SK-N-SH (cell line): ENCODE data around the gene TMEM25. TPM values are rescaled to one million over a fixed set of nuclear protein-coding genes. Genes with fewer than 3 reads are reported as not detected.

ENCODE experiments used
- CTCF ChIA-PET: fragments of 300-600, 350-600 bp; formaldehyde crosslinking; extraction: SDS; loops from one replicate; lab custom pipeline; 2021; lab: Yijun Ruan, JAX
- POLR2A ChIA-PET: fragments of 350-600 bp; sonication (Branson Sonifier 250); formaldehyde crosslinking; extraction: SDS; loops from one replicate; lab custom pipeline; 2020; ENCODE audit warnings: antibody characterized with exemption, inconsistent platforms; lab: Yijun Ruan, JAX
- DNase-seq: peaks from one replicate; pipeline ENCODE4 v3.0.0; 2012
- H2AFZ ChIP-seq: fragments of 200-600 bp; sonication (generic); 2 replicates; pipeline ENCODE4 v1.8.1; 2016; ENCODE audit warnings: antibody characterized with exemption, mild to moderate bottlenecking, low read depth
- H3F3A ChIP-seq: fragments of 200-600 bp; sonication (generic); replicated peaks from 2 replicates; pipeline ENCODE3; 2016; ENCODE audit warnings: antibody characterized with exemption, mild to moderate bottlenecking; ENCODE audit not compliant: insufficient read depth
- H3K27ac ChIP-seq, 2 experiments: fragments of 200-500 bp in 1 of 2; fragments of 200-600 bp in 1 of 2; sonication (Bioruptor generic) in 1 of 2; sonication (generic), shearing (Covaris generic) in 1 of 2; 2 replicates each; pipeline versions ENCODE4 v1.5.1 to v1.6.1; 2014 to 2016; ENCODE audit warnings: low read depth in 2 of 2, inconsistent platforms in 1 of 2, low read length in 1 of 2, mild to moderate bottlenecking in 1 of 2, mixed read lengths in 1 of 2
- H3K27me3 ChIP-seq: fragments of 200-600 bp; sonication (generic), shearing (Covaris generic); 2 replicates; pipeline ENCODE4 v1.6.1; 2016; ENCODE audit warnings: mixed run types; ENCODE audit not compliant: insufficient read depth
- H3K36me3 ChIP-seq, 2 experiments: fragments of 200-500 bp in 1 of 2; fragments of 200-600 bp in 1 of 2; sonication (Bioruptor generic) in 1 of 2; sonication (generic) in 1 of 2; replicated peaks in 1 of 2; 2 replicates each; pipeline versions ENCODE3 to v1.5.1; 2014 to 2016; ENCODE audit warnings: low read length in 1 of 2, mild to moderate bottlenecking in 1 of 2; ENCODE audit not compliant: insufficient read depth in 2 of 2, control insufficient read depth in 1 of 2
- H3K4me1 ChIP-seq, 2 experiments: fragments of 200-500 bp in 1 of 2; fragments of 200-600 bp in 1 of 2; sonication (Bioruptor generic) in 1 of 2; sonication (generic), shearing (Covaris generic) in 1 of 2; 2 replicates each; pipeline versions ENCODE4 v1.5.1 to v1.6.1; 2014 to 2016; ENCODE audit warnings: low read depth in 1 of 2, low read length in 1 of 2, mixed run types in 1 of 2; ENCODE audit not compliant: insufficient read depth in 2 of 2, control insufficient read depth in 1 of 2
- H3K4me2 ChIP-seq: fragments of 200-600 bp; sonication (generic), shearing (Covaris generic); 2 replicates; pipeline ENCODE4 v1.6.1; 2017; ENCODE audit warnings: mixed run types
- H3K4me3 ChIP-seq, 2 experiments: fragments of 200-500 bp in 1 of 2; fragments of 200-600 bp in 1 of 2; sonication (Bioruptor generic) in 1 of 2; sonication (generic), shearing (Covaris generic) in 1 of 2; 2 replicates each; pipeline versions ENCODE4 v1.5.1 to v1.8.1; 2014 to 2016; ENCODE audit warnings: low read depth in 2 of 2, inconsistent platforms in 1 of 2, low read length in 1 of 2, mild to moderate bottlenecking in 1 of 2, mixed read lengths in 1 of 2, moderate library complexity in 1 of 2
- H3K79me2 ChIP-seq: fragments of 200-600 bp; sonication (generic); 2 replicates; pipeline ENCODE4 v1.8.1; 2017; ENCODE audit warnings: mild to moderate bottlenecking; ENCODE audit not compliant: insufficient read depth
- H3K9ac ChIP-seq: fragments of 200-600 bp; sonication (generic); 2 replicates; pipeline ENCODE4 v1.6.1; 2017; ENCODE audit warnings: mixed run types
- H3K9me2 ChIP-seq: fragments of 200-600 bp; sonication (generic); 2 replicates; pipeline ENCODE4 v1.6.1; 2017; ENCODE audit warnings: mixed run types
- H3K9me3 ChIP-seq: fragments of 200-600 bp; sonication (generic); 2 replicates; pipeline ENCODE4 v1.6.1; 2017; ENCODE audit warnings: mixed run types, mild to moderate bottlenecking, moderate library complexity
- H4K20me1 ChIP-seq: fragments of 200-600 bp; sonication (generic); 2 replicates; pipeline ENCODE4 v1.6.1; 2017; ENCODE audit warnings: mild to moderate bottlenecking, mixed run types; ENCODE audit not compliant: insufficient read depth
- CHD2 ChIP-seq: fragments of 150-350 bp; IDR thresholded peaks from 2 replicates; pipeline ENCODE4 v1.6.1; 2018; ENCODE audit warnings: low read length; ENCODE audit not compliant: partially characterized antibody
- ELF1 ChIP-seq: IDR thresholded peaks from 2 replicates; pipeline ENCODE4 v1.4.0; 2012
- GABPA ChIP-seq: IDR thresholded peaks from 2 replicates; pipeline ENCODE4 v1.4.0; 2012; ENCODE audit warnings: low read depth, mild to moderate bottlenecking
- GATA2 ChIP-seq: sonication (generic); formaldehyde crosslinking; IDR thresholded peaks from 2 replicates; pipeline ENCODE4 v1.5.0; 2020; ENCODE audit warnings: mild to moderate bottlenecking, missing genetic modification reagents
- MEF2A ChIP-seq: IDR thresholded peaks from 2 replicates; pipeline ENCODE4 v1.4.0; 2012; ENCODE audit warnings: low read depth, borderline replicate concordance
- NRF1 ChIP-seq: IDR thresholded peaks from 2 replicates; pipeline ENCODE4 v1.6.1; 2012; ENCODE audit warnings: low read depth, mild to moderate bottlenecking, low read length
- RAD21 ChIP-seq: IDR thresholded peaks from 2 replicates; pipeline ENCODE4 v1.6.1; 2012; ENCODE audit warnings: mild to moderate bottlenecking, low read length
- RXRA ChIP-seq: IDR thresholded peaks from 2 replicates; pipeline ENCODE4 v1.4.0; 2012; ENCODE audit warnings: low read depth, mild to moderate bottlenecking, borderline replicate concordance
- TCF12 ChIP-seq: IDR thresholded peaks from 2 replicates; pipeline ENCODE4 v1.4.0; 2012
- TEAD4 ChIP-seq: IDR thresholded peaks from 2 replicates; pipeline ENCODE4 v1.4.0; 2012; ENCODE audit warnings: mild to moderate bottlenecking, borderline replicate concordance; ENCODE audit not compliant: insufficient read depth
- WGBS: methylation state at CpG from one replicate; pipeline ENCODE4 v1.1.6; 2017; ENCODE audit warnings: low lambda C conversion rate; 5-methylcytosine and 5-hydroxymethylcytosine counted together
- polyA plus RNA-seq, 3 experiments: library from polyadenylated mRNA; depleted of rRNA; stranded (reverse); fragments of >200 nt; gene quantifications; 2 replicates each; pipeline ENCODE4 v1.2.3, GENCODE V29; 2012
- TF ChIP-seq, protein P1 (sequence below): IDR thresholded peaks from 2 replicates; pipeline ENCODE4 v1.4.0; 2012; ENCODE audit warnings: low read depth, borderline replicate concordance
- TF ChIP-seq, protein P2 (sequence below): fragments of 150-350 bp; IDR thresholded peaks from 2 replicates; pipeline ENCODE4 v1.6.1; 2017; ENCODE audit warnings: antibody characterized with exemption, low read length, low read depth, borderline replicate concordance
- TF ChIP-seq, protein P3 (sequence below): fragments of 150-350 bp; IDR thresholded peaks from 2 replicates; pipeline ENCODE4 v1.6.1; 2016; ENCODE audit warnings: mild to moderate bottlenecking, low read depth, low read length
- TF ChIP-seq, protein P4 (sequence below): IDR thresholded peaks from 2 replicates; pipeline ENCODE4 v1.6.1; 2012; ENCODE audit warnings: mild to moderate bottlenecking, low read depth, low read length, moderate library complexity

TMEM25 gene
- polyA plus RNA-seq, 1 of the 3 experiments (the other 2 are of a cell fraction), result 30.0 TPM

DNA sequence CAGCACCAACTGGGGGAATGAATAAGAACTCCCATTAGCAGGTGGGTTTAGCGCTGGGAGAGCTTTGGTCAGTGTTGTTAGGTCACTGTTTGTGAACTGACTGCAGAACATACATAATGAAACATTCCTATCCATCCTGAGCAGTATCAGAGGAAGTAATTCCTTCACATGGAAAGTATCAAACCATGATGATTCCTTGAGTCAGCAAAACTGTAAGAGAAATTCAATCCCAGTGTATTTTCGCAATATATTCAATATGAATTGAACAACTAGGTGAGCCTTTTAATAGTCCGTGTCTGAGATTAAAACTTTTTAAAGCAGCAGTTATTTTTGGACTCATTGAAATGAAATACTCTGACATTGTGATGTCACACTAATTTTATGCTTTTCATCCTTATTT is 46.6 kb upstream of the TMEM25 start:
- no peaks in the 10 kb centered on the region for H4K20me1 ChIP-seq
- no peak overlapping the region for H3K9ac ChIP-seq
- H3K4me1 ChIP-seq, result no peaks in the 10 kb centered on the region
- H3K4me3 ChIP-seq, result no peak overlapping the region
- H3K79me2 ChIP-seq, result peaks cover 6% of the 10 kb centered on the region; the same call in 1 of the 2 replicates
- no peaks in the 10 kb centered on the region for H3K9me3 ChIP-seq
- H3K4me2 ChIP-seq, result no peak overlapping the region
- CTCF ChIA-PET, result interaction anchor here (1.0 kb wide), 1 partner anchor 286 kb away, joined by 3 read pairs; no protein-coding TSS in a partner anchor
- no peak overlapping the region for H2AFZ ChIP-seq
- no peaks in the 10 kb centered on the region for H3K27me3 ChIP-seq
- WGBS, result 94% methylated on average over 3 of the region's 3 CpGs
- POLR2A ChIA-PET, result no interaction called here
- TF ChIP-seq RXRA (no peak), ELF1 (no peak), GABPA (no peak), NRF1 (no peak), MEF2A (no peak), TEAD4 (no peak), TCF12 (no peak), CHD2 (no peak), RAD21 (no peak), GATA2 (no peak)
- TF ChIP-seq, protein P1, sequence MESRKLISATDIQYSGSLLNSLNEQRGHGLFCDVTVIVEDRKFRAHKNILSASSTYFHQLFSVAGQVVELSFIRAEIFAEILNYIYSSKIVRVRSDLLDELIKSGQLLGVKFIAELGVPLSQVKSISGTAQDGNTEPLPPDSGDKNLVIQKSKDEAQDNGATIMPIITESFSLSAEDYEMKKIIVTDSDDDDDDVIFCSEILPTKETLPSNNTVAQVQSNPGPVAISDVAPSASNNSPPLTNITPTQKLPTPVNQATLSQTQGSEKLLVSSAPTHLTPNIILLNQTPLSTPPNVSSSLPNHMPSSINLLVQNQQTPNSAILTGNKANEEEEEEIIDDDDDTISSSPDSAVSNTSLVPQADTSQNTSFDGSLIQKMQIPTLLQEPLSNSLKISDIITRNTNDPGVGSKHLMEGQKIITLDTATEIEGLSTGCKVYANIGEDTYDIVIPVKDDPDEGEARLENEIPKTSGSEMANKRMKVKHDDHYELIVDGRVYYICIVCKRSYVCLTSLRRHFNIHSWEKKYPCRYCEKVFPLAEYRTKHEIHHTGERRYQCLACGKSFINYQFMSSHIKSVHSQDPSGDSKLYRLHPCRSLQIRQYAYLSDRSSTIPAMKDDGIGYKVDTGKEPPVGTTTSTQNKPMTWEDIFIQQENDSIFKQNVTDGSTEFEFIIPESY, result no peak
- TF ChIP-seq, protein P2, sequence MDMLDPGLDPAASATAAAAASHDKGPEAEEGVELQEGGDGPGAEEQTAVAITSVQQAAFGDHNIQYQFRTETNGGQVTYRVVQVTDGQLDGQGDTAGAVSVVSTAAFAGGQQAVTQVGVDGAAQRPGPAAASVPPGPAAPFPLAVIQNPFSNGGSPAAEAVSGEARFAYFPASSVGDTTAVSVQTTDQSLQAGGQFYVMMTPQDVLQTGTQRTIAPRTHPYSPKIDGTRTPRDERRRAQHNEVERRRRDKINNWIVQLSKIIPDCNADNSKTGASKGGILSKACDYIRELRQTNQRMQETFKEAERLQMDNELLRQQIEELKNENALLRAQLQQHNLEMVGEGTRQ, result no peak
- TF ChIP-seq, protein P3, sequence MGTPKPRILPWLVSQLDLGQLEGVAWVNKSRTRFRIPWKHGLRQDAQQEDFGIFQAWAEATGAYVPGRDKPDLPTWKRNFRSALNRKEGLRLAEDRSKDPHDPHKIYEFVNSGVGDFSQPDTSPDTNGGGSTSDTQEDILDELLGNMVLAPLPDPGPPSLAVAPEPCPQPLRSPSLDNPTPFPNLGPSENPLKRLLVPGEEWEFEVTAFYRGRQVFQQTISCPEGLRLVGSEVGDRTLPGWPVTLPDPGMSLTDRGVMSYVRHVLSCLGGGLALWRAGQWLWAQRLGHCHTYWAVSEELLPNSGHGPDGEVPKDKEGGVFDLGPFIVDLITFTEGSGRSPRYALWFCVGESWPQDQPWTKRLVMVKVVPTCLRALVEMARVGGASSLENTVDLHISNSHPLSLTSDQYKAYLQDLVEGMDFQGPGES, result no peak
- TF ChIP-seq, protein P4, sequence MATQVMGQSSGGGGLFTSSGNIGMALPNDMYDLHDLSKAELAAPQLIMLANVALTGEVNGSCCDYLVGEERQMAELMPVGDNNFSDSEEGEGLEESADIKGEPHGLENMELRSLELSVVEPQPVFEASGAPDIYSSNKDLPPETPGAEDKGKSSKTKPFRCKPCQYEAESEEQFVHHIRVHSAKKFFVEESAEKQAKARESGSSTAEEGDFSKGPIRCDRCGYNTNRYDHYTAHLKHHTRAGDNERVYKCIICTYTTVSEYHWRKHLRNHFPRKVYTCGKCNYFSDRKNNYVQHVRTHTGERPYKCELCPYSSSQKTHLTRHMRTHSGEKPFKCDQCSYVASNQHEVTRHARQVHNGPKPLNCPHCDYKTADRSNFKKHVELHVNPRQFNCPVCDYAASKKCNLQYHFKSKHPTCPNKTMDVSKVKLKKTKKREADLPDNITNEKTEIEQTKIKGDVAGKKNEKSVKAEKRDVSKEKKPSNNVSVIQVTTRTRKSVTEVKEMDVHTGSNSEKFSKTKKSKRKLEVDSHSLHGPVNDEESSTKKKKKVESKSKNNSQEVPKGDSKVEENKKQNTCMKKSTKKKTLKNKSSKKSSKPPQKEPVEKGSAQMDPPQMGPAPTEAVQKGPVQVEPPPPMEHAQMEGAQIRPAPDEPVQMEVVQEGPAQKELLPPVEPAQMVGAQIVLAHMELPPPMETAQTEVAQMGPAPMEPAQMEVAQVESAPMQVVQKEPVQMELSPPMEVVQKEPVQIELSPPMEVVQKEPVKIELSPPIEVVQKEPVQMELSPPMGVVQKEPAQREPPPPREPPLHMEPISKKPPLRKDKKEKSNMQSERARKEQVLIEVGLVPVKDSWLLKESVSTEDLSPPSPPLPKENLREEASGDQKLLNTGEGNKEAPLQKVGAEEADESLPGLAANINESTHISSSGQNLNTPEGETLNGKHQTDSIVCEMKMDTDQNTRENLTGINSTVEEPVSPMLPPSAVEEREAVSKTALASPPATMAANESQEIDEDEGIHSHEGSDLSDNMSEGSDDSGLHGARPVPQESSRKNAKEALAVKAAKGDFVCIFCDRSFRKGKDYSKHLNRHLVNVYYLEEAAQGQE, result no peak
- no peaks in the 10 kb centered on the region for H3K9me2 ChIP-seq
- peaks cover 42% of the 10 kb centered on the region for H3F3A ChIP-seq
- H3K27ac ChIP-seq, result no peak overlapping the region
- no peak for DNase-seq
- H3K36me3 ChIP-seq, result peaks cover 64 to 78% of the 10 kb centered on the region in 2 experiments
